NCI-H524 (cell line): ENCODE results near the gene RASAL1.

Source experiments
- DNase-seq, 2 experiments: peaks; one replicate each; lab custom pipeline; 2025; lab: John Stamatoyannopoulos, UW

The RASAL1 gene

DNA sequence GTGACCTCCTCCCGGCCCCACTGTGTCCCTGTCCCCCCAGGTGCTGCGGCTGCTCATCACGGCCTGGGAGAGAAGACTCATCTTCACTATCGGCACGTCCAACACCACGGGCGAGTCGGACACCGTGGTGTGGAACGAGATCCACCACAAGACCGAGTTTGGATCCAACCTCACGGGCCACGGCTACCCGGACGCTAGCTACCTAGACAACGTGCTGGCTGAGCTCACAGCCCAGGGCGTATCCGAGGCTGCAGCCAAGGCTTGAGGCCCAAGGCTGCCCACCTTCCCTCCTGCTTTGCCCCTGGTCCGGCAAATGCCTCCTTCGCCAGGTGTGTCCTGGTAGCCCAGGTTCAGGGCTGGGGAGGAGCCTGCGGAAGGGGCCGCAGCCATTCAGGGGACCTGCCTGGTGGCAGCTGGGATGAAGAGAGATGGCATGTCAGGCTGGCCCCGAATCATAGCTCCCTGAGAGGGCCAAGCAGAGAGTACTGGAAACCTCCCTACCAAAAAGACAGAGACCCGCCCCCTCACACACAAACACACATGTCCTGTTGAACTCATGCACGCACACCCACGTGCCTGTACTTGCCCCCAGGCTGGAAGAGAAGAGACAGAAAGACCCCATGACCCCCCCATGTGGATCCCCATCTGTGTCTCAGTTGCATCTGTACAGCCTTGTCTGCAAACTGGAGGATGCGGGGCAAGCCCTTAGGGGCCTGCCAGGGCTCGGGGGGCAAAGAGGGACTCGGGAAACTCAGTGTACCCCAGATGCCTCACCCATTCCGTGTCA is 38.7 kb downstream of the RASAL1 start:
- no peak for DNase-seq

DNA sequence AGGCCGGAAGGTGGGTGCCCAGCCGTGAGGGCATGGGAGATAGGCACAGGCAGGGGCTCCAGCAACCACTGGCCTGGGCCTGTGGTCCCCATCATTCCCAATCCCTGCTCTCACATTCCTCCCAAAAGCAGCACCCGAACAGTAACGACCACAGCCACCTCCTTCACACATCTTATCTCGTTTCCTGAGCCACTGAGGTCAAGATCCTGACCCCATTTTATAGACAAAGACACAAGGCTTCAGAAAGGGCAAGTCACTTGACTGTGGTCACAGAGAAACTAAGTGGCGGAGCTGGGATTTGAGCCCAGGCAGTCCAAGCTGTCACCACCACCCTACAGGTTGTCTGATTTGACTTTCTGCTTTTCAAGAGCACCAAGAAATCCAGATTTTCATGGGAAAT is 40.2 kb downstream of the RASAL1 start:
- no peak for DNase-seq

DNA sequence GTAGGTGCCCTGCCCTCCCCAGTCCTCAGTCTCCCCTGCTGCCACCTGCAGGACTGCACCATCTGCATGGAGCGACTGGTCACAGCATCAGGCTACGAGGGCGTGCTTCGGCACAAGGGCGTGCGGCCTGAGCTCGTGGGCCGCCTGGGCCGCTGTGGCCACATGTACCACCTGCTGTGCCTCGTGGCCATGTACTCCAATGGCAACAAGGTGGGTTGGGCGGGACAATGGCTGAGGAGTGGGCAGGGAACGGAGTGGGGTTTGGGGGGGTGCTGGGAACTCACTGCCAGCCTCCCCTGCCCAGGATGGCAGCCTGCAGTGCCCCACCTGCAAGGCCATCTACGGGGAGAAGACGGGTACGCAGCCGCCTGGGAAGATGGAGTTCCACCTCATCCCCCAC is 40.8 kb downstream of the RASAL1 start:
- no peak for DNase-seq

DNA sequence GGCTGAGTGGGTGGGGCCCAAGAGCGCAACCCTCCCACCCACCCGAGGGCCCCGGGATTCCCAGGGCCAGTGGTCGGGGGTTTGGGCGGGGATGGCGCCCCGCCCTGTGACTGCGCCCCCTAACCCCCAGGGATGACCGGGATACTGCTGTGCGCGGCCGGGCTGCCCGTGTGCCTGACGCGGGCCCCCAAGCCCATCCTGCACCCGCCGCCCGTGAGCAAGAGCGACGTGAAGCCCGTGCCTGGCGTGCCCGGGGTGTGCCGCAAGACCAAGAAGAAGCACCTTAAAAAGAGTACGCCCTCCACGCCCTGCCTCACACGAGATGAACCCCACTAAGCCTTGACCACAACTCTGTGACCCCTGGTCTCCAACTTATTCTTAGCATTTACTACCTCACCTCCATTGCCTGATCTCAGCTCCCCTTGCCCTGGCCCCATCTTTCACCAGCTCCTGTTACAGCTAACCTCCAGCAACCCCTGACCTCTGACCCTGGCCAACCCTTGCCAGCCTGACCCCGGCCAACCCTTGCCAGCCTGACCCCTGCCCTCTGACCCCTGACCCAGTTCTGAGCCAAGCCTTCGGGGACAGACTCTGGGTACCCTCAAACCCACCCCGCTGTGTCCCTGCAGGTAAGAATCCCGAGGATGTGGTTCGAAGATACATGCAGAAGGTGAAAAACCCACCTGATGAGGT is 42.0 kb downstream of the RASAL1 start:
- DNase-seq: no peak

DNA sequence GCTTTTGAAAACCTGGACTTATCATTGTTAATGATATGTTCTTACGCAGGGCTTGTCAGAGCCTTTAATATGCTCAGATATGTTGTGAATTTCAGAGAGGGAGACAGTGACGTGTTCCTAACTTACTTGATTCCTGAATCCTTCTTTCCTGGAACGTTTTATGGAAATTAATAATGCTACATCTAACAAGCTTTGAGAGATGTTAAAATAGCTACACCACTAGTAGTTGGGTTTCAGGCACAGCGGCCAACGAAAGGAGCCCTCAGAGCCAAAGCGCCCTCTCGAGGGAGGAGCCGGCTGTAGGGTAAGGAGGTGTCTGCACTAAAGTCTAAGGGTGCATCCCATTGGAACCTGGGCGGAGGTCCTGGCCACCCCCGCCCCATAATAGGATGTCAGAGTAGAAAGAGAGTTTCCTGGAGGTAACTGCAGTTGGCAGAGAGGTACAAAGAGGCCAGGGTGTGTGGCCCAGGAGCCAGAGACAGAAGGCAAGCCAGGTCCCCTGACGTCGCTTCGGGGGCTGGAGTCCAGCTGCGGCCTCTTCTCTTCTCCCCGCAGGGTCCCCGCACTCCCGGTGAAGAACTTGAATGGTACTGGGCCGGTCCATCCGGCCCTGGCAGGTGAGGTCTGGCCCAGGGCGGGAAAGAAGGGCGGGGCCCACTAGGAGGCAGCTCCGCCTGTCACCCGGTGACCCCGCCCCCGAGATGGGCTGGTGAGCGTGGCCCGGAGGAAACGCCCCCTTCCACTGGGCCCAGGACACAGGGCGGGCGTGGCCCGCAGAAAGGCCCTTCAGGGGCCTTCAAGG is 42.8 kb downstream of the RASAL1 start:
- no peak for DNase-seq

DNA sequence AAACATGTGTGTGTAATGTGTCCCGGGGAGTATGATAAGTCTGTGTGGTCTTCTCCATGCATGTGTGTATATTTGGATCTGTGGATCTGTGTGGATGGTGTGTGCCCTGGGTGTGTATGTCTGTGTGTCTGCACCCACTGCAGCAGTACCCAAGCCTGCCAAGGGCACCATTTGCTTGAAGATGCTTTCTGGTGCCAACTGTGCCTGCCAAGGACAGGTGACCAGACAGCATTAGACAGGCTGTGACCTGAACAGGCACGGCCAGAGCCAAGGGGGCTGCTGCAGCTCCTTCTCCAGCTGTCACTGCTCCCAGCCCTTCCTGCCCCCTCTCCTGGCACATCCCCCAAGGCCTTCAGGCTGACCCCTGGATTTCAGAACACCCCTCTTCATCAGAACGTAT is 44.1 kb downstream of the RASAL1 start:
- DNase-seq: no peak

DNA sequence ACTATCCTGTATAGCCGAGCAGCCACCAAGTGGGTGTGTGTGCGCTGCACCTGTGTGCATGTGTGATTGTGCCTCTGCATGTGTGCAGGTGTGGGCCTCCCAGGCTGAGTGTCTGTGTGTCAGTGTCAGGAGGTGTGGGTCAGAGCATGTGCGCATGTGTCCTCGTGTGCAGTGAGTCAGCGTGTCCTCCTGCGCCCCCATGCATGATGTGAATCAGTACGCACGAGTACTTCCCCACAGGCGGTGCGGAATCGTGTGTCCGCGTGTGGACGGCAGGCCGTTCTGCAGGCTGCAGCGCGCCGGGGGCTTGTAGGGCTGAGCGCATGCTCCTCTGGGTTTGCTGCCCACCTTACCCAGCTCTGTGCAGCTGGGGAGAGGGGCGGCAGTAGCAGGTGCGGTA is 44.8 kb downstream of the RASAL1 start:
- DNase-seq: no peak

DNA sequence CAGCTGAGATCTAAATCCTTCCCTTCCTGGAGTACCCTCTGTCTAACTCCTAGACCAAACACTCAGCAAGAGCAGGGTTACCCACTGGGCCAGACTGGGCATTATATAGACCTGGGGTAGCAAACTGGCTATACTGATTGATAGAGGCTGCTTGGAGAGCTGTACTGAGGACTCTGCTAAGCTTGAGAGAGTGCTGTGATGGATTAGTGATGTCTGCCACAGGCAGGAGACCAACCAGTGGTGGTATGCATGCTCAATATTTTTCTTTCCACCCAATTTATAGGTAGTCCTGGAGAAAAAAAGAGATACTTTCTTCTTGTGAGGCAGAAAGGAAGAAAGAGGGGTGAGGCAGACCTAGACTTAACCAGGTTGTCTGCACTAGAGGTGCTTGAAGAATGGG is 45.7 kb downstream of the RASAL1 start:
- no peak for DNase-seq

DNA sequence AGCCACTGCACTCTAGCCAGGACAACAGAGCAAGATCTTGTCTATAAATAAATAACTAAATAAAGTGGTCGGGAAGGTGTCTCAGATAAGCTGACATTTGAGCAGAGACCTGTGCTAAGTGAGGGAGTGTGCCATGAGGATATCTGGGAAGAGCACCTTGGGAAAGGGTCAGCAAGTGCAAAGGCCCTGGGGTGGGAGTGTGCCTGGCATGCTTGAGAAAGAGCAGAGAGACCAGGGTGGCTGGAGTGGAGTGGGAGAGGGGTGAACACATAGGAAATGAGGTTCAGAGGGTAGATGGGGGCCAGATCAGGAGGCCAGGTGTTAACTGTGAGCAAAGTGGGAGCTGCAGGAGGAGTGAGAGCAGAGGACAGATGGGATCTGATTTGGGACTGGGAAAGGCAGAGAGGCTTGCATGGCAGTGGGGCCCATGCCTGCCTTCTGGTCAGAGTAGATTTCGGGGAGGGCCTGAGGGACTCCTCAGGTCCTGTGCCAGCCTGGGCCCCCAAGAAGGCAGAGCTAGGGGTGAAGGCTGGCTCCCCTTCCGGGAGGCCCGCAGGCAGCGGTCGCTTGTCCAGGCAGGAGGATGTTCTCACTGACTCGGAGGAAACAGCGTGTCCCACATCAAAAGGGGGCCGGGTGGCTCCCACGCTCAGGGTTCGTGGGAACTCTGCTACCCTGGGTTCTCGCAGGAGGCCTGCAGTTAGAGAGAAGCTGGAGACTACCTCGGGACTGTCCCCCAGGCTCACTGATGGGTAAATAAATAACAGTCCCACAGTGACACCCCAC is 46.4 kb downstream of the RASAL1 start:
- no peak for DNase-seq

DNA sequence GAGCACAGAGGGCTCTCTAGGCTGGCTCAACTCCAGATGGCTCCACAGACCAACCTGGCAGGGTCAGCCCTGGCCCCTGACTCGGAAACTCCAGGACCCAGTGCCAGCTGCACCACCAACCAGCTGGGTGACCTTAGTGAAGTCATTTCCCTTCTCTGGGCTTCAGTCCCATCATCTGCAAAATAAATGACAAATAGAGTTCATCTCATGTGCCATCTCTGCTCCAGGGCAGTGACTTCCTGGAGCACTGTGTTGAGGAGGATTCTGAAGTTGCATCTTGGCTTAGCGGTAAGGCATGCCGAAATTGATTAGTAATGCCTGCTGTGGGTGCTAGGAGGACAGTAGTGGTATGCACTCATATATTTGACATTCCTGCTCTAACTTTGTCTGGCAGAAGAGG is 47.5 kb downstream of the RASAL1 start:
- DNase-seq: no peak

DNA sequence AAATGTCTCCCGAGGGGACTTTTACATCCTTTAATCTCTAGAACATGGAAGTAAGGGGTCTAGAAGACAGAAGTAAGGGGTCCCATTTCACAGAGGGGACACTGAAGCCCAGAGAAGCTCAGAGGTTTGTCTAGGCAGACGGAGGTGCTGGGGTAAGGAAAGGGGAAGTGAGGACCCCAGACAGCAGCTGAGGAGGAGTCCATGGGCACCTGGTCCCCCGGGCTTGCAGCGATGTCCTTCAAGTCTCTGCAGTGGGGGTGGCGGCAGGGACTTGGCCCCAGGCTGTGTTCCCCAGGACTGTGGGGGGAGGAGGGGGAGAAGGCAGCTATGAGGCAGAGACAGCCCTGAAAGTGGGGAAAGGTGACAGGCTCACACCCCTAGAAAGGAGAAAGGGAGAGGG is 48.4 kb downstream of the RASAL1 start:
- no peak for DNase-seq

DNA sequence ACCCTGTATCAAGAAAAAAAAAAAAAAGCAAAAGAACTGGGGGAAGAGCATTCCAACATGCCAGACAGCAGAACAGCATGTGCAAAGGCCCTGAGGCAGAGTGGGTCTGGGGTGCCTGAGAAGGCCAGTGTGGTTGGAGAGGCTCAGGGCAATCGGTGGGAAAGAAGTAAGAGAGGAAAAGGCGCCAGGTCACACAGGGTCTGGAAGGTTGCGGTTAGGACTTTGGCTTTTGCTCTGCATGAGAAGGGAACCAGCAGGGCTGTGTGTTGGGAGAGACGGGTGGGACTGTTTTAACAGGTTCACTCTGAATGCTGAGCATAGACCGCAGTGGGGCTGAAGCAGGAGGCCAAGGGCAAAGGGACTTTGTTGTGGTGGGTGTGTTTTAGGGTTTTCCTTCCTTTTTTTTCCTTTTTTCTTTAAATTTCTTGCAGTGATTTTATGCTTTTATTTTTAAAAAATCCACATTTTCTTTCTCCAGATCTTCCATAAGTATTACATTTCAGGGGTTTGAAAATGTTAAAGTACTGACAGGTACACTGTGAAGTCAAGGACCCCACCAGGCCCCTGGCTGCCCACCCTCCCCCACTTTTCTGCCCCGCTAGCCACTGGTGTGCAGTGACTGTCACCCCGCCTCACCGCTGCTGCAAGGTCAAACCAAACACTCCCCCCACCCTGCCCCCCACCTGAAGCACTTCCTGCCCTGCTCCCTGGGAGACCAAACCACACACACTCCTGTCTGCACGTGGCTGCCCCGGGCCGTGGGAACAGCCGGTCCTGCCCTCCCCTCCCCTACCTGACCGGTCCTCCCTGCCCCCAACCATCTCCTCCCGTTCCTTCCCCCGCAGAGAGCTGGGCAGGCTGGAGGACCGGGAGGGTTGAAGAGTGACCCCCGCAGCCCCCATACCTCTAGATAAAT is 49.1 kb downstream of the RASAL1 start:
- no peak for DNase-seq

DNA sequence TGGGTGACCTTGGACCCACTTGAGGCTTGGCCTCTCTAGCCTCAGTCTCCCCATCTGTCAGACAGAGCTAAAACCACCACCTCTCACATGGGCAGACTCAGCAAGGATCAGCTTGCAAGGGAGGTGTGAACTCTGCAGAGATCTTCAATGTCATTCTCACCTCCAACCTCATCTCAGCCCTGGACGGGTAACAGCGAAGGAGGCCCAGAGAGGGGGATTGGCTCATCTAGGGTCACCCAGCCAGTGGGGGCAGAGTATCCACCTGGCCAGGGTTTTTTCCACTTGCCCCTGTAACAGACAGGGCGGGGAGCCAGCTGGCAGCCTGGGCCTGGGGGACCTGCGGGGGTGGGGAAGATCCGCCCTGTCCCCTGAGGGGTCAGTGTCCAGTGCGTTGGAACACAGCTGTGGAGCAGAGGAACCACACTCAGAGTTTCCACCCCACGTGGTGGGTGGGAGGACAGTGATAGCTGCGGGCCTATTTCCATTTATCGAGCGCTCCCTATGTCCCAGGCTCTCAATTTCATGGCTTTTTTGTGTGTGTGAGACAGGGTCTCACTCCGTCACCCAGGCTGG is 51.6 kb downstream of the RASAL1 start:
- DNase-seq: no peak

DNA sequence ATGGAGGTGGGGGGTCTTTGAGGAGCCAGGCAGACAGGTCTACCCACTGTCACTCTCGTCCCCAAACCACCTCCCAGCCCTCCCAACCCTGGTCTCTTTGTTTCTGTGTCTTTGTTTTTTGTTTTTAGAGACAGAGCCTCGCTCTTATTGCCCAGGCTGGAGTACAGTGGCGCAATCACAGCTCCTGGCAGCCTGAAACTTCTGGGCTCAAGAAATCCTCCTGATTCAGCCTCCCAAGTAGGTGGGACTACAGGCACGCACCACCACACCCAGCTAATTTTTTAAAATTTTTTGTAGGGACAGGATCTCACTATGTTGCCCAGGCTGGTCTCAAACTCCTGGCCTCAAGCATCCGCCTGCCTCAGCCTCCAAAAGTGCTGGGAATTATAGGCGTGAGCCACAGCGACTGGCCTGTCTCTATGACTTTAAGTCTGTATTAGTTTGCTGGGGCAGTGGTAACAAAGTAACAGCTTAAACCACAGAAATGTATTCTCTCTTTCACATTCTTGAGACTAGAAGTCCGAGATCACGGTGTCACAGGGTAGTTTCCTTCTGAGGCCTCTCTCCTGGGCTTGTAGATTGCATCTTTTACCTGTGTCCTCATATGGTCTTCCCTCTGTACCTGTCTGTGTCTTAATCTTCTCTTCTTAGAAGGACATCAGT is 52.9 kb downstream of the RASAL1 start:
- DNase-seq: no peak

DNA sequence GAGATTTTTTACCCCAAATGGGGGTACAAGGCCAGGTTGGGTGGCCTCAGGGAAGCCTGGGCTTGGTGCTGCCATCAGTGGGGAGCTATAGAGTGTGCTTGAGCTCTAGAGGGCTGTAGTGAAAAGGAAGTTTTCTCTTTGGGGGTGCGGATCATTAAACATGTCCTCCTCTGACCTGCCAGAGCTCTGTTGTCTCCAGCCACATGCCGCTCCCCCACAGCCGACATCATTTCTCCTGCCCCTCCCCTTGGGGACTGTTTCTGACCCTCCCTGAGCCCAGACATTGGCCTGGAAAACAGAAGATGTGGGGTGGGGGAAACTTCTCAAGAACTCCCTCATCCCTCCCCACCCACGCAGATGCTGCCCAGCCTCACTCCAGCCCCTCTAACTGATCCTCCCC is 53.7 kb downstream of the RASAL1 start:
- no peak for DNase-seq

DNA sequence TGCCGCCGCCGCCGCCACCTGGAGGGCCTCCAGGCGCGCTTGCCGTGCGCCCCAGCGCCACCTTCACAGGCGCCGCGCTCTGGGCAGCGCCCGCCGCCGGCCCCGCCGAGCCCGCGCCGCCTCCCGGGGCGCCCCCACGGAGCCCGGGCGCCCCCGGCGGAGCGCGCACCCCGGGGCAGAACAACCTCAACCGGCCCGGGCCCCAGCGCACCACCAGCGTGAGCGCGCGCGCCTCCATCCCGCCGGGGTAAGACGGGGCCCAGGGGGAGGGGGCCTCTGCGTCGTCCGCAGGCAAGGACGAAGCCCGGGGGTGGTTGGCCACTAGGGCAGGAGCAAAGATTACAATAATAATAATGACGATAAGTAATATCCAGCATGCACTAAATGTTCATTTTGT is 57.7 kb downstream of the RASAL1 start:
- no peak for DNase-seq

DNA sequence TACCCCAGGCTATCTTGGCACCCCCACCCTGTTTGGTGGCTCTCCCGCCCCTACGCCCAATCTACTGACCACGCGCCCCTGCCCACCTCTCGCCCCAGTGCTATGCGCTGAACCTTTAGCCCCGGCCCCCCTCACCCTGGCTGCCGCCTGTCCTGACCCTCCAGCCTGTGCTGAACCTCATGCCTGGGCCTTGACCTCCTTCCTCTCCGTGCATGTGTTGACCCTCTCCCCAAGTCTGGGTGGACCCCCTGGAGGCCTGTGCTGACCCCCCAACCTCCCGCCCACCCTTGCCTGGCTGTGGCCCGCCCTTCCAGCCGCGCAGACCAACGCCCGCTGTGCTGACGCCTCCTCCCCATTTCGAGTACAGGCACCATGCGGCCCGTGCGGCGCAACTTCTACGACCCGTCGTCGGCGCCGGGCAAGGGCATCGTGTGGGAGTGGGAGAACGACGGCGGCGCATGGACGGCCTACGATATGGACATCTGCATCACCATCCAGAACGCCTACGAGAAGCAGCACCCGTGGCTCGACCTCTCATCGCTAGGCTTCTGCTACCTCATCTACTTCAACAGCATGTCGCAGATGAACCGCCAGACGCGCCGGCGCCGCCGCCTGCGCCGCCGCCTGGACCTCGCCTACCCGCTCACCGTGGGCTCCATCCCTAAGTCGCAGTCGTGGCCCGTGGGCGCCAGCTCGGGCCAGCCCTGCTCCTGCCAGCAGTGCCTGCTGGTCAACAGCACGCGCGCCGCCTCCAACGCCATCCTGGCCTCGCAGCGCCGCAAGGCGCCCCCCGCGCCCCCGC is 58.3 kb downstream of the RASAL1 start:
- no peak for DNase-seq

DNA sequence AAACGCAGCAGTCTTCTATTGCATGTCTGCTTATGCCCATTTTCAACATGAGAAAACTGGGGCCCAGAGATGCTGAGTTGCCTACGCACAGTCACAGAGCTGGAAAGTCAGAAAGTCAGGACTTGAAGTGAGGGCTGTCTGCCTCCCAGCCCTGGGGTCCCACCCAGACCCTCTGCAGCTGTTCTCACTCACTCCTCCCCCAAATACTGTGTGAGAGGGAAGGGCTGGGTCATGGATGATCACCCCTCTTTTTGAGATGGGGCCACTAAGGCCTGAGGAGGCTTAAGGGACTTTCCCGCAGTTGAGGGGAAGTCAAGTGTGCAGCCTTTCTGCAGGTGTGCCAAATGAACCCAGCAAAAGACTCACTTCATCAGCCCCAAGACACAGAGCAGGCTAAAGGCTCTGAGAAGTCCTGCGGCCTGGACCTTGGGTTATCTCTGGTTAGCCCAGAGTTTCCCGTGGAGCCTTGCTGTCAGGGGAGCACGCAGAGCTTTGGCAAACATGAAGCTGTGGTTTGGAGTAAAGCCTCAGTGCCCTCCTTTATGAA is 60.4 kb downstream of the RASAL1 start:
- no peak for DNase-seq

DNA sequence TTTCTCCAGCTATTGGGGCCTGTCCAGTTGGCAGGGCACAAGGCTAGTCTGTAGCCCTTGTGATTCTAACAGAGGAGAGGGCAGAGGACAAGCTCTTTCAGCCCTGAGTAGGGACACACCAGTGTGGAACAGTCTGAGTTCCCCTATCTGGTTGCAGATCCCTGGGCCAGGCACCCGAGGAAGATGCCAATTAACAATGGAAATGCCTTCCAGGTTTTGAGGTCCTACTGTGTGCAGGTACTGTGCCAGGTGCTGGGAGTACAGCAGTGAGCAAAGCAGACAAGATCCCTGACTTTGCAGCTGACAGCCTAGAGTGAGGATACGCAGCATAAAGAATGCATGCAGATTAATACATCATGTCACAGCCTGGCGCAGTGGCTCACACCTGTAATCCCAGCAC is 62.0 kb downstream of the RASAL1 start:
- DNase-seq: no peak
